Measurements from ENCODE around the gene HEMGN. TPM values are rescaled to one million over a fixed set of nuclear protein-coding genes. Genes with fewer than 3 reads are reported as not detected.

The HEMGN gene
- total RNA-seq, 1 experiment from 2014 or later: not detected

- H3K27me3 ChIP-seq (ENCODE audit: insufficient read depth, low read depth): no peaks in the 10 kb centered on the region
- ChIA-PET CTCF (no interaction called here), POLR2A (ENCODE audit: unreplicated experiment) (no interaction called here)
- no peak overlapping the region for H2AFZ ChIP-seq
- H3K27ac ChIP-seq: no peak overlapping the region
- no peaks in the 10 kb centered on the region for H3K36me3 ChIP-seq (ENCODE audit: low read depth)
- H3K79me2 ChIP-seq (ENCODE audit: low read depth): no peaks in the 10 kb centered on the region
- intact Hi-C loops (cut with micrococcal nuclease; ENCODE audit: unreplicated experiment): no loop called here
- H4K20me1 ChIP-seq (ENCODE audit: insufficient read depth): no peaks in the 10 kb centered on the region
- DNase-seq: no peak
- no peaks in the 10 kb centered on the region for H3F3A ChIP-seq (ENCODE audit: insufficient read depth, low read depth)
- no peak for TF ChIP-seq CTCF (conservative IDR thresholded peaks at IDR 0.05)
- no peak for TF ChIP-seq EZH2 (IDR thresholded peaks at IDR 0.05; ENCODE audit: low read depth)
- H3K4me3 ChIP-seq: no peak overlapping the region
- no peaks in the 10 kb centered on the region for H3K9me2 ChIP-seq (ENCODE audit: insufficient read depth)
- BruUV-seq (replicated peaks): no TSS peak
- H3K4me1 ChIP-seq (replicated peaks; ENCODE audit: insufficient read depth): no peaks in the 10 kb centered on the region
- no peak overlapping the region for H3K4me2 ChIP-seq
- no peaks in the 10 kb centered on the region for H3K9me3 ChIP-seq (ENCODE audit: insufficient read depth, low read depth)
These were observed 37.4 kb upstream of the HEMGN start for GRCh38 chr9:97975376-97975775.

GRCh38 chr9:97972753-97973152 is 34.8 kb upstream of the HEMGN start:
- no peak for DNase-seq
- Histone ChIP-seq H3K4me1 (replicated peaks; ENCODE audit: insufficient read depth) (no peaks in the 10 kb centered on the region), H3K9me3 (ENCODE audit: insufficient read depth, low read depth) (no peaks in the 10 kb centered on the region), H3K79me2 (ENCODE audit: low read depth) (no peaks in the 10 kb centered on the region), H3K4me3 (no peak overlapping the region), H3K36me3 (ENCODE audit: low read depth) (no peaks in the 10 kb centered on the region), H3K9me2 (ENCODE audit: insufficient read depth) (no peaks in the 10 kb centered on the region), H3K4me2 (no peak overlapping the region), H3F3A (ENCODE audit: insufficient read depth, low read depth) (no peaks in the 10 kb centered on the region), H3K27ac (no peak overlapping the region), H2AFZ (no peak overlapping the region), H4K20me1 (ENCODE audit: insufficient read depth) (no peaks in the 10 kb centered on the region), H3K27me3 (ENCODE audit: insufficient read depth, low read depth) (no peaks in the 10 kb centered on the region)
- intact Hi-C loops (cut with micrococcal nuclease; ENCODE audit: unreplicated experiment): no loop called here
- BruUV-seq (replicated peaks): no TSS peak
- POLR2A ChIA-PET (ENCODE audit: unreplicated experiment): no interaction called here
- TF ChIP-seq CTCF (conservative IDR thresholded peaks at IDR 0.05) (no peak), EZH2 (IDR thresholded peaks at IDR 0.05; ENCODE audit: low read depth) (no peak)
- CTCF ChIA-PET: no interaction called here

- CTCF ChIA-PET: no interaction called here
- no peak for TF ChIP-seq CTCF (conservative IDR thresholded peaks at IDR 0.05)
- no peak for TF ChIP-seq EZH2 (IDR thresholded peaks at IDR 0.05; ENCODE audit: low read depth)
These were observed 32.2 kb upstream of the HEMGN start for GRCh38 chr9:97970165-97970564.

More at GRCh38 chr9:97970165-97970564, 32.2 kb upstream of the HEMGN start:
- Histone ChIP-seq H2AFZ (no peak overlapping the region), H3K4me1 (replicated peaks; ENCODE audit: insufficient read depth) (no peaks in the 10 kb centered on the region), H4K20me1 (ENCODE audit: insufficient read depth) (no peaks in the 10 kb centered on the region), H3F3A (ENCODE audit: insufficient read depth, low read depth) (no peaks in the 10 kb centered on the region), H3K4me3 (no peak overlapping the region), H3K79me2 (ENCODE audit: low read depth) (no peaks in the 10 kb centered on the region), H3K27ac (no peak overlapping the region), H3K9me2 (ENCODE audit: insufficient read depth) (no peaks in the 10 kb centered on the region), H3K27me3 (ENCODE audit: insufficient read depth, low read depth) (no peaks in the 10 kb centered on the region), H3K9me3 (ENCODE audit: insufficient read depth, low read depth) (no peaks in the 10 kb centered on the region), H3K4me2 (no peak overlapping the region), H3K36me3 (ENCODE audit: low read depth) (no peaks in the 10 kb centered on the region)
- intact Hi-C loops (cut with micrococcal nuclease; ENCODE audit: unreplicated experiment): no loop called here
- DNase-seq: no peak
- POLR2A ChIA-PET (ENCODE audit: unreplicated experiment): no interaction called here
- no TSS peak for BruUV-seq (replicated peaks)

All from PC-9 (cell line).